SJSA1 (cell line): ENCODE measurements around the gene OR6Y1. TPM values are rescaled to one million over a fixed set of nuclear protein-coding genes. Genes with fewer than 3 reads are reported as not detected.

Source experiments
- DNase-seq, 2 experiments: peaks; one replicate each; pipeline ENCODE4 v3.0.0-alpha.2; 2015 to 2020; ENCODE audit warnings: low spot score in 2 of 2, low read depth in 1 of 2
- H3K27ac ChIP-seq: fragments of 250-450 bp; sonication (Bioruptor Pico); 2 replicates; pipeline ENCODE4 v1.5.1; 2020; ENCODE audit warnings: mild to moderate bottlenecking, moderate library complexity
- H3K27me3 ChIP-seq: fragments of 250-450 bp; sonication (Bioruptor Pico); replicated peaks from 2 replicates; pipeline ENCODE4 v1.5.1; 2020; ENCODE audit warnings: mild to moderate bottlenecking, moderate library complexity
- H3K36me3 ChIP-seq: fragments of 250-450 bp; sonication (Bioruptor Pico); 2 replicates; pipeline ENCODE4 v1.5.1; 2020; ENCODE audit warnings: mild to moderate bottlenecking
- H3K4me1 ChIP-seq: fragments of 250-450 bp; sonication (Bioruptor Pico); replicated peaks from 2 replicates; pipeline ENCODE4 v1.6.1; 2021; ENCODE audit warnings: mild to moderate bottlenecking
- H3K4me3 ChIP-seq: fragments of 250-450 bp; sonication (Bioruptor Pico); 2 replicates; pipeline ENCODE4 v1.5.1; 2020; ENCODE audit warnings: mild to moderate bottlenecking
- H3K9me3 ChIP-seq: fragments of 250-450 bp; sonication (Bioruptor Pico); replicated peaks from 2 replicates; pipeline ENCODE4 v1.5.1; 2020; ENCODE audit warnings: mild to moderate bottlenecking
- total RNA-seq: library from RNA; depleted of rRNA; stranded (reverse); fragments of >200 nt; shearing (Covaris generic); gene quantifications from 2 replicates; pipeline ENCODE4 v1.2.3, GENCODE V29; 2014; rRNA removed

Gene OR6Y1, protein sequence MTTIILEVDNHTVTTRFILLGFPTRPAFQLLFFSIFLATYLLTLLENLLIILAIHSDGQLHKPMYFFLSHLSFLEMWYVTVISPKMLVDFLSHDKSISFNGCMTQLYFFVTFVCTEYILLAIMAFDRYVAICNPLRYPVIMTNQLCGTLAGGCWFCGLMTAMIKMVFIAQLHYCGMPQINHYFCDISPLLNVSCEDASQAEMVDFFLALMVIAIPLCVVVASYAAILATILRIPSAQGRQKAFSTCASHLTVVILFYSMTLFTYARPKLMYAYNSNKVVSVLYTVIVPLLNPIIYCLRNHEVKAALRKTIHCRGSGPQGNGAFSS
- total RNA-seq: not detected in 2 replicates

DNA sequence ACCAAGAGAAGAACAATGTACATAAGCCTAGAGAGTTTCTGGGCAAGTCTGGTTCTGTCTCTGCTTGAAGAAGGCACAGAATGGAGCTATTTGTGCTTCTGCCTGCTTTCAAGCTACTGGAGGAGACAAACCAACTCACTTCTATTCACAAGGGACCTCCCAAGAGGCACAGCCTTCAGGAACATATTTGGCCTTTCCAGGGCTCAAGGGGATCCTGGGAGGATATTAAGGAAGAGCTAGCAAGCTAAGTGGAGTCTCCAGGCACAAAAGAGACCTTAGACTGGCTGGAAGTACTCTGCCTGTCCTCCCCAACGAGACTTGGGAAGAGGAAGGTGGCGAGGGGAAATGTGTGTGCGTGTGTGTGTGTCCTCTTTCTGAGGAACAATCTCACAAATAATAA is at the start of gene OR6Y1:
TSS of gene OR6Y1 (minus strand) at position 54 of the 400 bp plus-strand sequence. CDS start 6,300 bp downstream, outside the sequence.
- H3K9me3 ChIP-seq: no peaks in the 10 kb centered on the region
- H3K36me3 ChIP-seq: no peaks in the 10 kb centered on the region
- no peaks in the 10 kb centered on the region for H3K4me1 ChIP-seq
- DNase-seq: no peak
- no peak within 1 kb of the TSS for H3K27ac ChIP-seq
- no peak within 1 kb of the TSS for H3K4me3 ChIP-seq
- H3K27me3 ChIP-seq: no peaks in the 10 kb centered on the region

DNA sequence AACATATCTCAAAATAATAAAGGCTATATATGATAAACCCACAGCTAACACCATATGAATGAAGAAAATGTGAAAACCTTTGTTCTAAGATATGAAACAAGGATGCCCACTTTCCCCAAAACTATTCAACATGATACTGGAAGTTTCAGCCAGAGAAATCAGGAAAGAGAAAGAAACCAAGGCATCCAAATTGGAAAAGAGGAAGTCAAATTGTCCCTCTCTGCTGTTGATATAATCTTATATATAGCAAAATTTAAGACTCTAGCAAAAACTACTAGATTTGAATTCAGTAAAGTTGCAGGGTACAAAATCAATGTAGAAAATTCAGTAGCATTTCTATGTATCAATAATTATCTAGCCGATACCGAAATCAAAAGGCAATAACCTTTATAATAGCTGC is 46.5 kb upstream of the OR6Y1 start:
- H3K27me3 ChIP-seq: no peaks in the 10 kb centered on the region
- no peaks in the 10 kb centered on the region for H3K4me1 ChIP-seq
- no peak overlapping the region for H3K27ac ChIP-seq
- no peak overlapping the region for H3K4me3 ChIP-seq
- H3K9me3 ChIP-seq: 0 out of 2 replicates have a peak, but pooled peaks cover 2% of the 10 kb centered on the region
- DNase-seq: no peak
- no peaks in the 10 kb centered on the region for H3K36me3 ChIP-seq

DNA sequence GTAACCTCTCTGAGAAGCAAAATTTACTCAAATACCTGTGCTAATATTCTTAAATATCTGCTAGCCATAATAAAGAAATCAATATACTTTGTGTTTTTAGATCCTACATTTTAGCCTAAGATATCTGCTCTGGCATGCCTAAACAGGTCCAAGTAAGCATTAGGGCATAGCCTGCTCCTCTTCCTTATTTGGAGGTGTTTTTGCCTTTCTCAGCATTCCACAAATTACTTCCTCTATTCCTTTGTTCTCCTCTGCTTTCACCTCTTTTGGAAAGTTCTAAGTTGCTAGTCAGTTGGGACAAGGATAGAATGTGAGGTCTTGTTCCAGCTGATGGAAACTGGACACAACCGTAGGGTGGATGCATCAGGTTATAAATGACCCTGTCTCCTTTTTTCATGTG is 32.7 kb upstream of the OR6Y1 start:
- Histone ChIP-seq H3K27ac (no peak overlapping the region), H3K4me3 (no peak overlapping the region), H3K27me3 (no peaks in the 10 kb centered on the region), H3K9me3 (no peaks in the 10 kb centered on the region), H3K4me1 (no peaks in the 10 kb centered on the region), H3K36me3 (no peaks in the 10 kb centered on the region)
- no peak for DNase-seq

DNA sequence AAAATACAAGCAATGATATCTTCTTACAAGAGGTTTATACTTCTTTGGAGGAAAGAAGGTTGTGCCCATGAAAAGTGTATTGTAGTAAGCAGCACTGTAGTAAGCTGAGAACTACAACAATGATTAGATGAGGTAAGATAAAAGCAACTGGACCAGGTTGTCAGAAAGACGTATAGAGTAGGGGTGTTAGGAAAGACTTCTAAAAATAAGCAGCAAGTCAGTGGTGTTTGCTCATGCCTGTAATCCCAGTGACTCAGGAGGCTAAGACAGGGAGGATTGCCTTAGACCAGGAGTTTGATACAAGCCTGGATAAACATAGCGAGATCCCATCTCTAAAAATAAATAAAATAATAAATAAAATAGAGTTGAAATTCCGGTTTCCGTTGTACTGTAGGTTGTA is 29.8 kb upstream of the OR6Y1 start:
- no peaks in the 10 kb centered on the region for H3K36me3 ChIP-seq
- H3K9me3 ChIP-seq: no peaks in the 10 kb centered on the region
- H3K4me3 ChIP-seq: no peak overlapping the region
- no peak overlapping the region for H3K27ac ChIP-seq
- H3K27me3 ChIP-seq: no peaks in the 10 kb centered on the region
- H3K4me1 ChIP-seq: no peaks in the 10 kb centered on the region
- DNase-seq: no peak

DNA sequence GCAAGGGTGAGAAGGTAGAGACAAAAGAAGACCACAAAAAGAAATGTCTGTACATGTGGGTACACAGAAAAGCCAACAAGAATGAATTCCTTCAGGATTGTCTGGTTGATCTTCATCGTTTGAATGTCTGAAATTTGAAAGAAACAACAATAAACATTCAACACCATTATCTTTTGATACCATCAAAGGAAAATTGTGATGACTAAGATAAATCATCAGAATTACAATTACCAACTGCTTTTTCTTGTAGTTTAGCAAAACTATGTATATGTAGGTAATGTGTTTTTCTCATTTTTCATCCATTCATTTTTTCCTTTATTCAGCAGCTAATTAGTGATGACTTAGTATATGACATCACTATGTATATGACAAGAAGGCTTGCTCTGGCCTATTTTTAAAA is 25.5 kb upstream of the OR6Y1 start, which contains the start of gene OR10X1:
TSS of gene OR10X1 (minus strand) at position 167 of the 400 bp plus-strand sequence. CDS start at position 167, 0 bp downstream.
- H3K27me3 ChIP-seq: no peaks in the 10 kb centered on the region
- H3K4me1 ChIP-seq: no peaks in the 10 kb centered on the region
- no peak within 1 kb of the TSS for H3K4me3 ChIP-seq
- no peak for DNase-seq
- H3K36me3 ChIP-seq: no peaks in the 10 kb centered on the region
- no peak within 1 kb of the TSS for H3K27ac ChIP-seq
- H3K9me3 ChIP-seq: no peaks in the 10 kb centered on the region; the same call in 1 of the 2 replicates

DNA sequence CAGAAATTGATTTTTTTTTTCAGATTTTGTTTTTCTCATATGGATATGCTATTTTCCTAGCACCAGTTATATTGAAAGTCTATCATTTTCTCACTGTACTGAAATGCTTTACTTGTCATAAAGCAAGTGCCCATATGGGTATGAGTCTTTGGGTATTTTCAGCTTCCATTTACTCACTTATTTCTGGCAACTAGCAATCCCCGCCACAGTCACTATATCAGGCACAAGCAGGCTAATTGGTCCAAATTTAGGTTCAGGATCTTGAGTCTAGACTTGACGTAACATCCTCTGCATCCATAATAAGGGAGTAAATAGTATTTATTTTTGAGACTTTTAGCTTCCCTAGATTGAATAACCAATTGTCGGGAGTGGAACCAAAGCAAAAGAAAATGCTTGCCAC is 23.4 kb upstream of the OR6Y1 start:
- Histone ChIP-seq H3K4me1 (no peaks in the 10 kb centered on the region), H3K27me3 (no peaks in the 10 kb centered on the region), H3K27ac (no peak overlapping the region), H3K9me3 (no peaks in the 10 kb centered on the region; the same call in 1 of the 2 replicates), H3K4me3 (no peak overlapping the region), H3K36me3 (no peaks in the 10 kb centered on the region)
- DNase-seq: no peak

DNA sequence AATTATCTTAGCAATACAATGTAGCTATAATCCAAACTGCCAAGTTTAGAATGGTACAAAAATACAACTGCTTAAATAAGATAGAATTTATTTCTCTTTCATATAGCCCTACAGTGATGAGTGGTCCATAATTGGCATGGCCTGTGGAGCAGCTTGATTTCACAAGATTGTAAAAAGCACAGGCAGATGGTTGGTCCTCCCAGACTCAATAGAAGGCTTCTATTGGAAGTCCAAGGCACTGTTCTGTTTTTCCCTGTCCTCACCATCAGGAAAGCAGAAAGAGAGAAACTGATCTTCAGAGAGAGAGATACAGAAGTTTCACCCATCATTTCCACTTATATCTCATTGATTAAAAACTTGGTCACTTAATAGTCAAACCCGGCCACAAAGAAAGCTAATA is 18.0 kb upstream of the OR6Y1 start:
- no peaks in the 10 kb centered on the region for H3K4me1 ChIP-seq
- H3K4me3 ChIP-seq: no peak overlapping the region
- no peaks in the 10 kb centered on the region for H3K36me3 ChIP-seq
- 0 out of 2 replicates have a peak, but pooled peaks cover 2% of the 10 kb centered on the region for H3K27me3 ChIP-seq
- H3K9me3 ChIP-seq: no peaks in the 10 kb centered on the region
- H3K27ac ChIP-seq: no peak overlapping the region
- no peak for DNase-seq

DNA sequence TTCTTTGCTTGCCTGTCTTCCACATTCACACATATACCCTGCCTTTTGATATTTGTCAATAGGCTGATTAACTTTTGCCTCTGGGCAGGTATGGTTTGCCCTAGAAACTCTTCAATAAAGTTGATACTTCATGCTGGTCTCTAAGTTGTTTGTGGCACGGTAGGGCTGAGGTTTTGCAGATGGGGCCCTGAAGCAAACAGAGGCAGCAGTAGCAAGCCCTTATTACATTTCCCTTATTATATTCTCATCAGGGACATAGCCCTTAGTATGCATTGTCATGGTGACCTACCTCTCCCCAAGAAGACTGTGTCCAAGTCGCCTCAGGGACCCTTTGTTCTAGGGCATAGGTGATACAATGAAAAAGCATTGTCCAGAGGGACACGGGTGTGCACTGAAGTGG is 16.3 kb upstream of the OR6Y1 start, which contains the start of gene OR6P1:
TSS of gene OR6P1 (minus strand) at position 101 of the 400 bp plus-strand sequence. CDS start 6,976 bp downstream, outside the sequence.
- 0 out of 2 replicates have a peak, but pooled peaks cover 2% of the 10 kb centered on the region for H3K27me3 ChIP-seq
- no peak within 1 kb of the TSS for H3K27ac ChIP-seq
- no peak within 1 kb of the TSS for H3K4me3 ChIP-seq
- no peaks in the 10 kb centered on the region for H3K36me3 ChIP-seq
- H3K9me3 ChIP-seq: no peaks in the 10 kb centered on the region
- no peaks in the 10 kb centered on the region for H3K4me1 ChIP-seq
- DNase-seq: no peak

DNA sequence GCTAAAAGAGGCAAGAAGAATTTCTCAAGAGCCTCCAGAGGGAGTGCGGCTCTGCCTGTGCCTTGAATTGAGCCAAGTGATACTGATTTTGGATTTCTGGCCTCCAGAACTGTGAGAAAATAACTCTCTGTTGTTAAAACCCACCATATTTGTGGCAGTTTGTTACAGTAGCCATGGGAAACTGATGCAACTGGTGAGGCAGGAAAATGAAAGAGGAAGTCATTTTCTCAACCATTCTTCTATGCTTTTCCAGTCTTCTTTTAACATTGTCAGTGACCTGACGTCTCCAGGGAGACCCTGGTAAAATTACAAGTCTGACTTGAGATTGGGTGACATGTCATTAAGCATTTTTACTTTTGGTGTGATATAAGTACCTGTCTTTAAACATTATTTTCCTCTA is 10.4 kb upstream of the OR6Y1 start:
- Histone ChIP-seq H3K4me1 (no peaks in the 10 kb centered on the region), H3K9me3 (no peaks in the 10 kb centered on the region), H3K4me3 (no peak overlapping the region), H3K36me3 (no peaks in the 10 kb centered on the region), H3K27ac (no peak overlapping the region), H3K27me3 (no peaks in the 10 kb centered on the region)
- no peak for DNase-seq

DNA sequence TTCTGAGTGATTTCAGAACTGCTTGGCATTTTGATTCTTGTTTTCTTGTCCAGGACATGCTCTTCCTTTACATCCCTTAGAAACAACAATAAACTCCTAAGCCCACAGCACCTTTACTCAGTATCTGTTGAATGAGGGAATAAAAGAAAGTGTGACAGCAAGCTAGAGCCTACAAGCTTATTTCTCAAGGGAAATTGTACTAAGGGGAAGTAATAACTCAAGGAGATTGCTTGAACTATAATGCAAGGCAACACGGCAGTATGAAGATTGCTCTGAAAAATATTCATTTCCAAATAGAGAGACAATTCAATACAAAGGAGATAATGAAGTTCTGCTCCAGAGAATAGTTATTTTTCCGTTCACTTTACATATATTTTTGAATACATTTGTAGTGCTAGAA is 9.6 kb upstream of the OR6Y1 start:
- no peak for DNase-seq
- no peaks in the 10 kb centered on the region for H3K4me1 ChIP-seq
- H3K27ac ChIP-seq: no peak overlapping the region
- no peaks in the 10 kb centered on the region for H3K27me3 ChIP-seq
- no peak overlapping the region for H3K4me3 ChIP-seq
- no peaks in the 10 kb centered on the region for H3K9me3 ChIP-seq
- no peaks in the 10 kb centered on the region for H3K36me3 ChIP-seq

DNA sequence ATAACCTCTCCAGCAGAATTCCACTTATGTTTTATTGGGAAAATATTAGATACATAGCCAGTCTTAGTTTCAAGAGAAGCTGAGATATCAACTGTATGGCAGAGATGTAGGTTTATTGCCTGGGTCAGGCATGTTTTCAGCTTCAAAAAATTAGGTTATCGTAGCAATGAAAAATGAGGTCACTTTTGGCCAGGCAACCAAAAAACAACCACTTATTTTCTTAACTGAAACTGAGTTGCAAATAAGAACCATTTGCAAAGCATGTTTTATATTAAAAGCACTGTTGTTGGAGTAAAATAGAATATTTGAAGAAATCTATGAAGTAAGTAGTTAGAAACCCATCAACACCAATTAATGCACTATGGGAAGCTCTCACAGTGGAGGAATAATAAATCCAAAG is 5.5 kb upstream of the OR6Y1 start:
- Histone ChIP-seq H3K36me3 (no peaks in the 10 kb centered on the region), H3K4me1 (no peaks in the 10 kb centered on the region)

DNA sequence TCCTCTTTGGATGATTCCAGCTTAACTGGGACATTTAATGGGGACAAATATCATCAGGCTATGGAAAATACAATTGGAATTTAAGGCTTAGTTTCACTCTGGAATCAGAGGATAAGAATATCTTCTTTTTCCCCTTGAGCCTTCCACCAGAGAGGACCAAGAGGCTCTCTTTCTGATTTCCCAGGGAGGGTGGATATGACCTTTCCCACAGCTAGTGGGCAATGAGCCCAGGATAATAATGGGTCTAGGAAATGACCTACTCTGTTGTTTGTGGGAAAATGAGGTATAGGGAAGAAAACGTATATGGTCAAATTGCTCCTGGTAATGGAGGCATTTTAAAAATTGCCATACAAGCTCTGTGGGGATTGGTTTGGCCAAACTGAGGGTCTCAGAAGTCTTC is 1.9 kb downstream of the OR6Y1 start:
- H3K36me3 ChIP-seq: no peaks in the 10 kb centered on the region
- no peaks in the 10 kb centered on the region for H3K27me3 ChIP-seq
- H3K4me3 ChIP-seq: no peak overlapping the region
- no peak overlapping the region for H3K27ac ChIP-seq
- no peaks in the 10 kb centered on the region for H3K9me3 ChIP-seq
- no peak for DNase-seq
- H3K4me1 ChIP-seq: no peaks in the 10 kb centered on the region

More for the DNA sequence above, 5.5 kb upstream of the OR6Y1 start:
- Histone ChIP-seq H3K27ac (no peak overlapping the region), H3K9me3 (no peaks in the 10 kb centered on the region), H3K4me3 (no peak overlapping the region), H3K27me3 (no peaks in the 10 kb centered on the region)
- no peak for DNase-seq

DNA sequence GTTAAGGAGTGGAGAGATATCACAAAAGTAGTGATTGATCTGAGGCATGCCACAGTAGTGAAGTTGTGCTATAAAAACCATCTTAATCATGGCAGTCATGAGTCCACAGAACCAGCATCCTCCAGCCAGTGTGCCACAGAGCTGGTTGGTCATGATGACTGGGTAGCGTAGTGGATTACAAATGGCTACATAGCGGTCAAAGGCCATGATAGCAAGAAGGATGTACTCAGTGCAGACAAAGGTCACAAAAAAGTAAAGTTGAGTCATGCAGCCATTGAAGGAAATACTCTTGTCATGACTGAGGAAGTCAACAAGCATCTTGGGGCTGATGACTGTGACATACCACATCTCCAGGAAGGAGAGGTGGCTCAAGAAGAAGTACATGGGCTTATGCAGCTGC is 6.7 kb downstream of the OR6Y1 start:
- Histone ChIP-seq H3K27me3 (no peaks in the 10 kb centered on the region), H3K4me1 (no peaks in the 10 kb centered on the region), H3K9me3 (no peaks in the 10 kb centered on the region), H3K36me3 (no peaks in the 10 kb centered on the region), H3K27ac (no peak overlapping the region), H3K4me3 (no peak overlapping the region)
- DNase-seq: no peak

DNA sequence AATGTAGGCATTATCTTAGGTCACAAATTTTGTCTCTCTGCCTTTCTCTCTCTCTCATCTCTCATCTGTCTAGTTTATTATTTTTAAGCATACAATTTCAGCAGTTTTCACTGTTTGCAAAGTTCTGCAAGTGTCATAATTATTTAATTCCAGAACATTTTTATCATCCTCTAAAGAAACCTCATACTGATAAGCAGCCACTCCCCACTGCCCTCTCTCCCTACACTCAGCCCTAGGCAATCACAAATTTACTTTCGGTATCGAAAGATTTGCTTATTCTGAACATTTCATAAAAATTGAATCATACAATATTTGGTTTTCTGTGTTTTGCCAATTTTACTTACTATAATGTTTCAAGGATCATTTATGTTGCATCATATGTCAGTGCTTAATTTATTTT is 16.6 kb downstream of the OR6Y1 start:
- H3K4me1 ChIP-seq: no peaks in the 10 kb centered on the region
- DNase-seq: no peak
- no peaks in the 10 kb centered on the region for H3K27me3 ChIP-seq
- no peaks in the 10 kb centered on the region for H3K9me3 ChIP-seq
- no peak overlapping the region for H3K4me3 ChIP-seq
- no peak overlapping the region for H3K27ac ChIP-seq
- H3K36me3 ChIP-seq: no peaks in the 10 kb centered on the region
